ENCODE data around the gene TICRR.

Gene TICRR

DNA sequence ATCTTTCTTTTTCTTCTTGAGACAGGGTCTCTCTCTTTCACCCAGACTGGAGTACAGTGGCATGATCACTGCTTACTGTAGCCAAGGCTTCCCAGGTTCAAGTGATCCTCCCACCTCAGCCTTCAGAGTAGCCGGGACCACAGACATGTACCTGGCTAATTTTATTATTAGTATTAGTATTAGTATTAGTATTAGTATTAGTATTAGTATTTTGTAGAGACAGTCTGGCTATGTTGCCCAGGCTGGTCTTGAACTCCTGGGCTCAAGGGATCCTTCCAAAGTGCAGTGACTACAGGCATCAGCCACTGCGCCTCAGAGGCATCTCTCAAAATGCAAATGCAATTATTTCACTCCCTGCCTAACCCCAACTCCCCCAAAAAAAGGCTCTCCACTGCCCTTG lies 78.3 kb downstream of the TICRR start:
- H3K4me2 ChIP-seq (ENCODE audit: low read length) = no peak overlapping the region
- no peak overlapping the region for H2AFZ ChIP-seq (ENCODE audit: insufficient read depth, low read length, poor library complexity)
- no peak overlapping the region for H4K8ac ChIP-seq (ENCODE audit: low read depth, low read length)
- DNase-seq = no peak
- H3K79me2 ChIP-seq (ENCODE audit: control insufficient read depth, insufficient read depth, low read length, poor library complexity) = peaks cover 6% of the 10 kb centered on the region
- no peak overlapping the region for H2BK12ac ChIP-seq (ENCODE audit: low read length)
- H3K36me3 ChIP-seq (ENCODE audit: control insufficient read depth in 1 of 2, insufficient read depth in 2 of 2, low read length in 2 of 2) = peaks cover 4 to 7% of the 10 kb centered on the region in 2 experiments
- H4K91ac ChIP-seq (ENCODE audit: low read depth, low read length) = no peak overlapping the region
- H3K14ac ChIP-seq (ENCODE audit: low read length) = no peak overlapping the region
- no peak overlapping the region for H3K18ac ChIP-seq (ENCODE audit: low read length)
- H4K12ac ChIP-seq (ENCODE audit: low read depth, low read length) = no peak overlapping the region
- H3K23ac ChIP-seq (ENCODE audit: low read length) = no peak overlapping the region
- no peak overlapping the region for H3K4me3 ChIP-seq (ENCODE audit: low read depth, low read length)
- H3K9me3 ChIP-seq (ENCODE audit: insufficient read depth, low read depth, low read length) = no peaks in the 10 kb centered on the region
- no peak overlapping the region for H2AK5ac ChIP-seq (ENCODE audit: low read length)
- H2BK5ac ChIP-seq (ENCODE audit: low read depth, low read length, poor library complexity) = no peak overlapping the region
- H2BK120ac ChIP-seq (ENCODE audit: insufficient read depth, low read length, poor library complexity) = no peak overlapping the region
- H3K27ac ChIP-seq (ENCODE audit: low read depth, low read length) = no peak overlapping the region
- peaks cover 4% of the 10 kb centered on the region for H3K27me3 ChIP-seq (ENCODE audit: insufficient read depth, low read length)
- H3K4me1 ChIP-seq (ENCODE audit: control insufficient read depth in 1 of 2, insufficient read depth in 2 of 2, low read length in 2 of 2) = peaks cover 5 to 6% of the 10 kb centered on the region in 2 experiments
- H3K9ac ChIP-seq (ENCODE audit: low read length) = no peak overlapping the region
- H3K79me1 ChIP-seq (ENCODE audit: low read length) = peaks cover 6% of the 10 kb centered on the region
- H3K4ac ChIP-seq (ENCODE audit: low read depth, low read length) = no peak overlapping the region
- WGBS (ENCODE audit: extremely low coverage, insufficient coverage, insufficient read length) = no CpG with 5 or more reads among the region's 2 CpGs

DNA sequence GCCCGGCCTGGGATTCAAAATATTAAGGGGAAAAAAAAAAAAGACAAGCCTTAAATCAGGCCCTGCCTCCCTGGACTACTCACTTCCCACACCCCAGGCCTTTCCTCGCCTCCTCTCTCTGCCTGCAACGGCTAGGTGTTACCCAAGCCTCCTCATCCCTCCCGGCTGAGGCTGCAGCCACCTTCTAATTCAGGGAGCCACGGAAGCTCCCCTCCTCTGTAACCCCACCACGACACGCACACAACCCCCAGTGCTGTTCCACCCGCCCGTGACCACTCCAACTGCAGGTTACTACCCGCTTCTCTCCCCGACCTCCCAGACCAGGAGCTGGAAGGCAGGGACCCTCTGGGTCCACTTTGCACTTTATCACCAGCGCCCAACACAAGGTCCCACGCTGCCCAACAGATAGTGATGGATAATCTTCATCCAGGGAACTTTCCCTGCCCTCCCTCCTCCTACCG lies 79.1 kb downstream of the TICRR start:
- no CpG with 5 or more reads among the region's 14 CpGs for WGBS (ENCODE audit: extremely low coverage, insufficient coverage, insufficient read length)
- Histone ChIP-seq H3K4me3 (ENCODE audit: low read depth, low read length) (peak overlapping the region; percentile 86), H3K4ac (ENCODE audit: low read depth, low read length) (no peak overlapping the region), H4K91ac (ENCODE audit: low read depth, low read length) (no peak overlapping the region), H3K9me3 (ENCODE audit: insufficient read depth, low read depth, low read length) (no peaks in the 10 kb centered on the region), H2BK120ac (ENCODE audit: insufficient read depth, low read length, poor library complexity) (no peak overlapping the region), H2AFZ (ENCODE audit: insufficient read depth, low read length, poor library complexity) (peak overlapping the region; percentile 85), H2BK5ac (ENCODE audit: low read depth, low read length, poor library complexity) (no peak overlapping the region), H3K18ac (ENCODE audit: low read length) (peak overlapping the region; percentile 19), H3K23ac (ENCODE audit: low read length) (no peak overlapping the region), H3K4me1 (ENCODE audit: control insufficient read depth in 1 of 2, insufficient read depth in 2 of 2, low read length in 2 of 2) (peaks cover 5 to 6% of the 10 kb centered on the region in 2 experiments), H2AK5ac (ENCODE audit: low read length) (no peak overlapping the region), H3K4me2 (ENCODE audit: low read length) (peak overlapping the region; percentile 78), H3K27me3 (ENCODE audit: insufficient read depth, low read length) (peaks cover 4% of the 10 kb centered on the region), H2BK12ac (ENCODE audit: low read length) (no peak overlapping the region), H3K79me2 (ENCODE audit: control insufficient read depth, insufficient read depth, low read length, poor library complexity) (peaks cover 6% of the 10 kb centered on the region), H4K8ac (ENCODE audit: low read depth, low read length) (peak overlapping the region; percentile 64), H3K9ac (ENCODE audit: low read length) (no peak overlapping the region), H3K36me3 (ENCODE audit: control insufficient read depth in 1 of 2, insufficient read depth in 2 of 2, low read length in 2 of 2) (peaks cover 0 to 4% of the 10 kb centered on the region in 2 experiments), H3K79me1 (ENCODE audit: low read length) (peaks cover 6% of the 10 kb centered on the region), H4K12ac (ENCODE audit: low read depth, low read length) (no peak overlapping the region), H3K27ac (ENCODE audit: low read depth, low read length) (no peak overlapping the region), H3K14ac (ENCODE audit: low read length) (peak overlapping the region; percentile 50)
- no peak for DNase-seq

DNA sequence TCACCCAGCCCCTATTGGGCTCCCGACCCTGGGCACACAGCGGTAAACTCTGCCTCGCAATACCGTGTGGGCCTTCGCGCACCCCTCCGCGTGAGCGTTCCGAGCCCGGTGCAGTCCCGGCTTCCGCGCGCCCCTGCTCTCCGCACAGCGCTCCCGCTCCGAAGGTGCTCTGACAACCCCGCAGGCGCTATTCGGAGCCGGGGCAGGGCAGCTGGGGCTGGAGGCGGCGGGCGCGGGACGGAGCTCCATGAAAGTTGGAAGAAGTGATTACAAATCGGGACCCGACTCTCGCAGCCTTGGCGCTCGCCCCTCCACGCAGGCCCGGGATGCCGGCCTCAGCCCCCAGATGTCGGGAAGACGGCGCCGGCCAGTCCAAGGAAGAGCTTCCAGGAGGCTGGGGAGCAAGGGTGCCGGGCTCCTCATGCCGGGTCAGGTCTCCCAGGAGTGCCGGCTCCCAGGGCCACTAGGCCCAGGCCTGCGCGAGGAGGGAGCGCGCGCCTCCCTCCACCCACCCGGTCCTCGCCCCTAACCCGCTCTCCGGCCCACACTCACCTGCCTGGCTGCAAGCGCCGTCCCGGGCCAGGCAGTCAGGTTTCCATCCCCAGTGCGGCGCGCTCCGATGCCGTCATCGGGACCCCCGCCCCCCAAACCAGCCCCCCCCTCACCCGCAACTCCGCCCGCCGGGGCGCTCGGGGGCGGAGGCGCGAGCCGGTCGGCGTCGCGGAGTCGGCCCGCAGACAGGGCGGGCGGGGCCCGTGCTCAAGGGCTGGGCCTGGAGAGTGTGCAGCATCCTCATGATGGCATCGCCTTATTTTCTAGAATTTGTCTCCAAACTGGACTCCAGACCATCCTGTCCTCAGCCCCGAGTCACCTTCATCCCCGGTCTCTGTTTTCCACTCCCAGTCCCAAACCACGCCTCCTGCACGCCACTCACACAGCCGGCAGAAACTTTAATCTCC lies 79.9 kb downstream of the TICRR start, which contains the start of gene KIF7:
Gene KIF7 (minus strand): TSS at position 621 of the 959 bp plus-strand sequence. CDS start 2,537 bp downstream, outside the sequence.
- Histone ChIP-seq H3K36me3 (ENCODE audit: control insufficient read depth in 1 of 2, insufficient read depth in 2 of 2, low read length in 2 of 2) (peaks cover 0 to 4% of the 10 kb centered on the region in 2 experiments), H3K4me2 (ENCODE audit: low read length) (peak within 1 kb of the TSS; percentile 78), H3K18ac (ENCODE audit: low read length) (peak within 1 kb of the TSS; percentile 19), H2AK5ac (ENCODE audit: low read length) (peak within 1 kb of the TSS; percentile 12), H3K27ac (ENCODE audit: low read depth, low read length) (no peak within 1 kb of the TSS), H3K14ac (ENCODE audit: low read length) (peak within 1 kb of the TSS; percentile 50), H3K9me3 (ENCODE audit: insufficient read depth, low read depth, low read length) (no peaks in the 10 kb centered on the region), H3K9ac (ENCODE audit: low read length) (peak within 1 kb of the TSS; percentile 69), H3K79me2 (ENCODE audit: control insufficient read depth, insufficient read depth, low read length, poor library complexity) (peaks cover 6% of the 10 kb centered on the region), H4K12ac (ENCODE audit: low read depth, low read length) (peak within 1 kb of the TSS; percentile 19), H3K4me3 (ENCODE audit: low read depth, low read length) (peak within 1 kb of the TSS; percentile 86), H3K23ac (ENCODE audit: low read length) (no peak within 1 kb of the TSS), H3K79me1 (ENCODE audit: low read length) (peaks cover 6% of the 10 kb centered on the region), H2BK5ac (ENCODE audit: low read depth, low read length, poor library complexity) (no peak within 1 kb of the TSS), H3K4me1 (ENCODE audit: control insufficient read depth in 1 of 2, insufficient read depth in 2 of 2, low read length in 2 of 2) (peaks cover 5 to 6% of the 10 kb centered on the region in 2 experiments), H3K4ac (ENCODE audit: low read depth, low read length) (peak within 1 kb of the TSS; percentile 30), H4K91ac (ENCODE audit: low read depth, low read length) (peak within 1 kb of the TSS; percentile 4), H2BK12ac (ENCODE audit: low read length) (no peak within 1 kb of the TSS), H3K27me3 (ENCODE audit: insufficient read depth, low read length) (peaks cover 4% of the 10 kb centered on the region), H4K8ac (ENCODE audit: low read depth, low read length) (peak within 1 kb of the TSS; percentile 71), H2AFZ (ENCODE audit: insufficient read depth, low read length, poor library complexity) (peak within 1 kb of the TSS; percentile 85), H2BK120ac (ENCODE audit: insufficient read depth, low read length, poor library complexity) (no peak within 1 kb of the TSS)
- WGBS (ENCODE audit: extremely low coverage, insufficient coverage, insufficient read length) = no CpG with 5 or more reads among the region's 87 CpGs
- DNase-seq = peak; percentile 13 to 55

DNA sequence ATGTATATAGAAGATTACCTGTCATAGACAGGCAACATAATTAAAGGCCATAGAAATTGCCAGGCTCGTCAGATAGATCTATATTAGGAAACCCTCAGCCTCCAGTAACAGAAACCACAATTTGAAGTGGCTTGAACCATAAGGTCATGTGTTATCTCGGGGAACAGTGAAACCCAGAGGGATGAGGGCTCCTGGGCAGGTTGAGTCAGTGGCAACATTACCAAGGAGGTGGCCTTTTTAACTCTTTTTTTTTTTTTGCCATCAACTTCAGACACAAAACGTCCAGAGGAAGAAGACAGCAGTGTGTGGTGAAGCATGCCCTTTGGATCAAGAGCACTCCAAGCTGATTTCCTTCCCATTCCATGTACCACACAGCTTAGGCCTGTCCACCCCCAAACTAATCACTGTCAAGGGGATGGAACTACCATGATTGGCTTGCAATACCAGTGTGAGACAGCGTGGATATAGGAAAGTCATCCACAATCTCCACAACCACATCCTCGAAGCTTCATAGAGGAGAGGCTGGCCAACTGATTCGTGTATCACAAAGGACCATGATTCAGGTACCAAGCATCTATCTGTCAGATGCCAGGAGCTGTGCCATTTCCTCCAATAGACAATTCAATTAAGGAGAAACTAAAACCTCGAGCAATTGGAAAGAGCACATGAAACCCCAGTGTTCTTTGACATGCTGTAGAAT lies 81.0 kb downstream of the TICRR start:
- H2AK5ac ChIP-seq (ENCODE audit: low read length) = no peak overlapping the region
- H2BK120ac ChIP-seq (ENCODE audit: insufficient read depth, low read length, poor library complexity) = no peak overlapping the region
- no CpG with 5 or more reads among the region's 7 CpGs for WGBS (ENCODE audit: extremely low coverage, insufficient coverage, insufficient read length)
- peaks cover 6% of the 10 kb centered on the region for H3K79me2 ChIP-seq (ENCODE audit: control insufficient read depth, insufficient read depth, low read length, poor library complexity)
- peaks cover 5 to 6% of the 10 kb centered on the region in 2 experiments for H3K4me1 ChIP-seq (ENCODE audit: control insufficient read depth in 1 of 2, insufficient read depth in 2 of 2, low read length in 2 of 2)
- H3K4me3 ChIP-seq (ENCODE audit: low read depth, low read length) = no peak overlapping the region
- H3K4me2 ChIP-seq (ENCODE audit: low read length) = no peak overlapping the region
- H3K18ac ChIP-seq (ENCODE audit: low read length) = no peak overlapping the region
- H3K4ac ChIP-seq (ENCODE audit: low read depth, low read length) = no peak overlapping the region
- no peak for DNase-seq
- H2BK12ac ChIP-seq (ENCODE audit: low read length) = no peak overlapping the region
- no peak overlapping the region for H3K14ac ChIP-seq (ENCODE audit: low read length)
- no peak overlapping the region for H3K27ac ChIP-seq (ENCODE audit: low read depth, low read length)
- no peaks in the 10 kb centered on the region for H3K9me3 ChIP-seq (ENCODE audit: insufficient read depth, low read depth, low read length)
- H4K8ac ChIP-seq (ENCODE audit: low read depth, low read length) = no peak overlapping the region
- H3K23ac ChIP-seq (ENCODE audit: low read length) = no peak overlapping the region
- no peak overlapping the region for H4K91ac ChIP-seq (ENCODE audit: low read depth, low read length)
- no peak overlapping the region for H2AFZ ChIP-seq (ENCODE audit: insufficient read depth, low read length, poor library complexity)
- no peak overlapping the region for H2BK5ac ChIP-seq (ENCODE audit: low read depth, low read length, poor library complexity)
- H3K27me3 ChIP-seq (ENCODE audit: insufficient read depth, low read length) = peaks cover 4% of the 10 kb centered on the region
- H4K12ac ChIP-seq (ENCODE audit: low read depth, low read length) = no peak overlapping the region
- H3K9ac ChIP-seq (ENCODE audit: low read length) = no peak overlapping the region
- peaks cover 0 to 4% of the 10 kb centered on the region in 2 experiments for H3K36me3 ChIP-seq (ENCODE audit: control insufficient read depth in 1 of 2, insufficient read depth in 2 of 2, low read length in 2 of 2)
- H3K79me1 ChIP-seq (ENCODE audit: low read length) = peaks cover 6% of the 10 kb centered on the region

All from trophoblast cell (in vitro differentiated cells and primary cell).